DMS53 treated with DMSO at 0.1 percent for 48 hours (cell line): Measurements from ENCODE around the gene HSD3B1.

Experiments
- DNase-seq: peaks from one replicate; lab custom pipeline; 2025; ENCODE audit not compliant: unreplicated experiment; lab: John Stamatoyannopoulos, UW

Gene HSD3B1

GRCh38 chr1:119506941-119507340 lies at the start of gene HSD3B1:
TSS of gene HSD3B1 (plus strand) at chr1:119507210. CDS start at chr1:119507477, 267 bp downstream.
- no peak for DNase-seq

- DNase-seq: no peak
These were observed 44.0 kb upstream of the HSD3B1 start for GRCh38 chr1:119462964-119463363.

GRCh38 chr1:119463569-119463968 lies 43.4 kb upstream of the HSD3B1 start:
- DNase-seq: no peak

GRCh38 chr1:119466445-119466844 lies 40.6 kb upstream of the HSD3B1 start:
- DNase-seq: no peak

- DNase-seq: no peak
These were observed 39.8 kb upstream of the HSD3B1 start for GRCh38 chr1:119467219-119467618.

- DNase-seq: no peak
These were observed 38.9 kb upstream of the HSD3B1 start for GRCh38 chr1:119467857-119468668.

- DNase-seq: no peak
These were observed 37.3 kb upstream of the HSD3B1 start for GRCh38 chr1:119469741-119470140.

GRCh38 chr1:119470377-119470776 lies 36.6 kb upstream of the HSD3B1 start:
- DNase-seq: no peak

GRCh38 chr1:119470958-119471357 lies 36.1 kb upstream of the HSD3B1 start:
- no peak for DNase-seq

- no peak for DNase-seq
These were observed 35.4 kb upstream of the HSD3B1 start for GRCh38 chr1:119471566-119471965.

- no peak for DNase-seq
These were observed 34.8 kb upstream of the HSD3B1 start for GRCh38 chr1:119472080-119472818.

- no peak for DNase-seq
These were observed 34.2 kb upstream of the HSD3B1 start for GRCh38 chr1:119472819-119473175.

GRCh38 chr1:119475866-119476439 lies 31.1 kb upstream of the HSD3B1 start:
- DNase-seq: peak; percentile 14

GRCh38 chr1:119477710-119478109 lies 29.3 kb upstream of the HSD3B1 start:
- DNase-seq: no peak

- DNase-seq: no peak
These were observed 26.8 kb upstream of the HSD3B1 start for GRCh38 chr1:119480175-119480574.

GRCh38 chr1:119481951-119482350 lies 25.1 kb upstream of the HSD3B1 start:
- DNase-seq: no peak

GRCh38 chr1:119482517-119483425 lies 24.2 kb upstream of the HSD3B1 start:
- no peak for DNase-seq

- no peak for DNase-seq
These were observed 23.4 kb upstream of the HSD3B1 start for GRCh38 chr1:119483441-119484200.

GRCh38 chr1:119485201-119485600 lies 21.8 kb upstream of the HSD3B1 start:
- no peak for DNase-seq

GRCh38 chr1:119488216-119488615 lies 18.8 kb upstream of the HSD3B1 start:
- no peak for DNase-seq
